ENCODE results near the gene UBC.

UBC gene

GRCh38 chr12:124914392-124915238 is at the start of gene UBC:
TSS of gene UBC (minus strand) at chr12:124914650. CDS start at chr12:124913771, 879 bp downstream.
- DNase-seq (ENCODE audit: low read depth) = peak; percentile 82
- TF ChIP-seq CTCF (IDR thresholded peaks at IDR 0.05; ENCODE audit: low read depth, low read length, missing control alignments) = no peak
- peak within 1 kb of the TSS; percentile 99 for H3K4me3 ChIP-seq (ENCODE audit: low read depth, low read length)

GRCh38 chr12:124963211-124963610 is 48.8 kb upstream of the UBC start:
- no peak for DNase-seq (ENCODE audit: low read depth)
- TF ChIP-seq CTCF (IDR thresholded peaks at IDR 0.05; ENCODE audit: low read depth, low read length, missing control alignments) = no peak
- no peak overlapping the region for H3K4me3 ChIP-seq (ENCODE audit: low read depth, low read length)

- TF ChIP-seq CTCF (IDR thresholded peaks at IDR 0.05; ENCODE audit: low read depth, low read length, missing control alignments) = no peak
- H3K4me3 ChIP-seq (ENCODE audit: low read depth, low read length) = no peak overlapping the region
- no peak for DNase-seq (ENCODE audit: low read depth)
Observed at GRCh38 chr12:124961055-124961454, 46.6 kb upstream of the UBC start.

GRCh38 chr12:124956571-124956970 is 42.1 kb upstream of the UBC start:
- H3K4me3 ChIP-seq (ENCODE audit: low read depth, low read length) = no peak overlapping the region
- TF ChIP-seq CTCF (IDR thresholded peaks at IDR 0.05; ENCODE audit: low read depth, low read length, missing control alignments) = no peak
- DNase-seq (ENCODE audit: low read depth) = no peak

- H3K4me3 ChIP-seq (ENCODE audit: low read depth, low read length) = no peak overlapping the region
- TF ChIP-seq CTCF (IDR thresholded peaks at IDR 0.05; ENCODE audit: low read depth, low read length, missing control alignments) = no peak
- no peak for DNase-seq (ENCODE audit: low read depth)
Observed at GRCh38 chr12:124954771-124955170, 40.3 kb upstream of the UBC start.

- no peak for DNase-seq (ENCODE audit: low read depth)
- no peak for TF ChIP-seq CTCF (IDR thresholded peaks at IDR 0.05; ENCODE audit: low read depth, low read length, missing control alignments)
- H3K4me3 ChIP-seq (ENCODE audit: low read depth, low read length) = no peak overlapping the region
Observed at GRCh38 chr12:124953689-124954405, 39.4 kb upstream of the UBC start.
